ENCODE results near the gene FKBP1B. TPM values are rescaled to one million over a fixed set of nuclear protein-coding genes. Genes with fewer than 3 reads are reported as not detected.

FKBP1B gene
- polyA plus RNA-seq, 3 donors, result 5.2 to 10.1 (median 7.2) TPM

- intact Hi-C loops (cut with micrococcal nuclease), result no loop called here
- H3K9me3 ChIP-seq (replicated peaks in 1 of 2; ENCODE audit: control insufficient read depth in 1 of 2, insufficient read depth in 1 of 2, low read length in 2 of 2), result no peaks in the 10 kb centered on the region
- H3K4me1 ChIP-seq (ENCODE audit: control insufficient read depth in 1 of 2, insufficient read depth in 2 of 2, low read length in 2 of 2), result peaks cover 41 to 57% of the 10 kb centered on the region in 2 donors
- H3K4me1 Mint-ChIP-seq, result peaks cover 44% of the 10 kb centered on the region
- TF ChIP-seq CTCF (IDR thresholded peaks at IDR 0.05), result no peak
- WGBS (ENCODE audit: insufficient coverage), result no CpG with 5 or more reads among the region's 2 CpGs
- H3K36me3 Mint-ChIP-seq, result peaks cover 18 to 32% of the 10 kb centered on the region in 2 donors
- no peaks in the 10 kb centered on the region for H3K27me3 ChIP-seq (ENCODE audit: control insufficient read depth in 2 of 2, insufficient read depth in 2 of 2, low read length in 2 of 2)
- no peaks in the 10 kb centered on the region for H4K20me1 ChIP-seq (ENCODE audit: insufficient read depth, low read length)
- DNase-seq, result no peak
- H3K27ac Mint-ChIP-seq, result peak overlapping the region in 6 of 7 donors; percentile 94 to 99 (median 98)
- H3K27me3 Mint-ChIP-seq (ENCODE audit: low read depth in 3 of 3), result no peaks in the 10 kb centered on the region
- H3K9me3 Mint-ChIP-seq, result peaks cover 0 to 3% (median 0%) of the 10 kb centered on the region in 7 donors
- H3K36me3 ChIP-seq (replicated peaks in 1 of 2; ENCODE audit: control insufficient read depth in 1 of 2, insufficient read depth in 2 of 2, low read length in 2 of 2), result peaks cover 12 to 40% of the 10 kb centered on the region in 2 donors
- peak overlapping the region; percentile 84 for H3K9ac ChIP-seq (ENCODE audit: insufficient read depth, low read length, poor library complexity, severe bottlenecking)
- peak overlapping the region; percentile 95 to 100 for H3K4me3 Mint-ChIP-seq
- H3K4me3 ChIP-seq (replicated peaks in 1 of 3; ENCODE audit: low read depth in 2 of 3, low read length in 3 of 3), result peak overlapping the region; percentile 56 to 94 (median 86)
- peak overlapping the region; percentile 95 for H3K4me2 ChIP-seq (replicated peaks; ENCODE audit: extremely low read depth, low read length, poor library complexity, severe bottlenecking)
- H3K27ac ChIP-seq (ENCODE audit: low read depth in 1 of 2, low read length in 2 of 2), result peak overlapping the region; percentile 67 to 89
- peak overlapping the region; percentile 91 for H2AFZ ChIP-seq (ENCODE audit: insufficient read depth, low read depth, low read length, poor library complexity, severe bottlenecking)
- peaks cover 76% of the 10 kb centered on the region for H3K79me2 ChIP-seq (ENCODE audit: insufficient read depth, low read length)
Measured at GRCh38 chr2:24077879-24078278, 28.3 kb downstream of the FKBP1B start.

GRCh38 chr2:24080701-24081100, 31.2 kb downstream of the FKBP1B start:
- no peak overlapping the region for H3K4me2 ChIP-seq (replicated peaks; ENCODE audit: extremely low read depth, low read length, poor library complexity, severe bottlenecking)
- no peaks in the 10 kb centered on the region for H4K20me1 ChIP-seq (ENCODE audit: insufficient read depth, low read length)
- H3K36me3 Mint-ChIP-seq, result peaks cover 12 to 28% of the 10 kb centered on the region in 2 donors
- H3K27me3 Mint-ChIP-seq (ENCODE audit: low read depth in 3 of 3), result peaks cover 0 to 1% (median 0%) of the 10 kb centered on the region in 3 donors
- no peak overlapping the region for H3K9ac ChIP-seq (ENCODE audit: insufficient read depth, low read length, poor library complexity, severe bottlenecking)
- peaks cover 0 to 3% (median 0%) of the 10 kb centered on the region in 7 donors for H3K9me3 Mint-ChIP-seq
- H3K79me2 ChIP-seq (ENCODE audit: insufficient read depth, low read length), result peaks cover 56% of the 10 kb centered on the region
- DNase-seq, result no peak
- no peak overlapping the region for H2AFZ ChIP-seq (ENCODE audit: insufficient read depth, low read depth, low read length, poor library complexity, severe bottlenecking)
- H3K36me3 ChIP-seq (replicated peaks in 1 of 2; ENCODE audit: control insufficient read depth in 1 of 2, insufficient read depth in 2 of 2, low read length in 2 of 2), result peaks cover 4 to 27% of the 10 kb centered on the region in 2 donors
- H3K27ac ChIP-seq (ENCODE audit: low read depth in 1 of 2, low read length in 2 of 2), result peak overlapping the region in 1 of 2 donors; percentile 92
- no peak overlapping the region for H3K4me3 ChIP-seq (replicated peaks in 1 of 3; ENCODE audit: low read depth in 2 of 3, low read length in 3 of 3)
- WGBS (ENCODE audit: insufficient coverage), result 100% methylated on average over 2 of the region's 2 CpGs
- no peaks in the 10 kb centered on the region for H3K9me3 ChIP-seq (replicated peaks in 1 of 2; ENCODE audit: control insufficient read depth in 1 of 2, insufficient read depth in 1 of 2, low read length in 2 of 2)
- peaks cover 56 to 65% of the 10 kb centered on the region in 2 donors for H3K4me1 ChIP-seq (ENCODE audit: control insufficient read depth in 1 of 2, insufficient read depth in 2 of 2, low read length in 2 of 2)
- no peaks in the 10 kb centered on the region for H3K27me3 ChIP-seq (ENCODE audit: control insufficient read depth in 2 of 2, insufficient read depth in 2 of 2, low read length in 2 of 2)
- peak overlapping the region in 5 of 7 donors; percentile 30 to 90 (median 38) for H3K27ac Mint-ChIP-seq
- peaks cover 54% of the 10 kb centered on the region for H3K4me1 Mint-ChIP-seq
- intact Hi-C loops (cut with micrococcal nuclease), result loop anchor here (5.0 kb wide), 3 partner anchors 33 to 253 kb away; partner anchors contain the start of genes ATAD2B (in 1 of the 2), FKBP1B (in 1 of the 2) and WDCP (in 1 of the 2)
- no peak for TF ChIP-seq CTCF (IDR thresholded peaks at IDR 0.05)
- no peak overlapping the region for H3K4me3 Mint-ChIP-seq

All from CD14-positive monocyte (primary cell).